NCI-H446 treated with DMSO at 0.1 percent for 48 hours (cell line): ENCODE data around the gene C15orf61.

Source experiments
- DNase-seq: peaks from one replicate; lab custom pipeline; 2025; lab: John Stamatoyannopoulos, UW

The C15orf61 gene

DNA sequence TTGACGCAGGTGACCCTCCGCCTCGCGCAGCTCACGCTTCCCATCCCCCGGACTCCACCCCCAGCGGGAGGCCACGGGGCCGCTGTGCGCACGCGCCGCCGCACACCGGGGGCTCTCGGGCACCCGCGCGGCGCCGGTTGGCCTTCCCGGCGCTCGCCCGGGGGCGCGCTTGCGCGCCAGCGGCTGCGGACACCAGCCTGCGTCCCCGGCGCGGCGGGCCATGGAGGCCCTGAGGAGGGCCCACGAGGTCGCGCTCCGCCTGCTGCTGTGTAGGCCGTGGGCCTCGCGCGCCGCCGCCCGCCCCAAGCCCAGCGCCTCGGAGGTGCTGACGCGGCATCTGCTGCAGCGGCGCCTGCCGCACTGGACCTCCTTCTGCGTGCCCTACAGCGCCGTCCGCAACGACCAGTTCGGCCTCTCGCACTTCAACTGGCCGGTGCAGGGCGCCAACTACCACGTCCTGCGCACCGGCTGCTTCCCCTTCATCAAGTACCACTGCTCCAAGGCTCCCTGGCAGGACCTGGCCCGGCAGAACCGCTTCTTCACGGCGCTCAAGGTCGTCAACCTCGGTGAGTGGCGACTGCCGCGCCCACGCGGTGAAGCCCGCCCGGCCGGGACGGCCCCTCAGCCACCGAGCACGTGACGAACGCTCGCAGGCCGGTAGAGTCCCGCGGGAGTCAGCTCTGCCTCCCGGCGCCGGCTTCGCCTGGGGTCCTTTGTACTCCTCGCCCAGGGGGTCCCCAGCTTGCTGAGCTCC, at the start of gene C15orf61:
Gene C15orf61 (plus strand): TSS at position 103 of the 754 bp plus-strand sequence. CDS start 118 bp downstream, at position 221.
- DNase-seq, result peak; percentile 29

DNA sequence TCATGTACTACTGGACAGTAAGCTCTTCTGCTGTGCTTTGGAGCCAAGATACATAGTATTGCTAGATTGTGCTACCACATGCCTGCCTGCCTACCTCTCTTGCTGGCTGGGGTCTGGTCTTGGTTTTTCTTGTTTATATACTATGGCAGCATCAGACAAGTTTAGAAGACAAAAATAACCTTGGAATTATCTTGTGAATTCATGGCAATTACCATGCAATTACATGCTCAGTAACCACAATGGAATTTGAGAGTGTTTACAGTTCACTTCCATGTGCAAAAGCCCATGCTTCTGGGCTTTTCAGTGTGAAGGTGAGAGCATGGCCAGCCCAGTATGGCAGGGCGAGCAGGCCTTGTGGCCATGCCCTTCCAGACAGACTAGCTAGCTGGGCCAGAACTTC, 48.0 kb upstream of the C15orf61 start:
- no peak for DNase-seq

DNA sequence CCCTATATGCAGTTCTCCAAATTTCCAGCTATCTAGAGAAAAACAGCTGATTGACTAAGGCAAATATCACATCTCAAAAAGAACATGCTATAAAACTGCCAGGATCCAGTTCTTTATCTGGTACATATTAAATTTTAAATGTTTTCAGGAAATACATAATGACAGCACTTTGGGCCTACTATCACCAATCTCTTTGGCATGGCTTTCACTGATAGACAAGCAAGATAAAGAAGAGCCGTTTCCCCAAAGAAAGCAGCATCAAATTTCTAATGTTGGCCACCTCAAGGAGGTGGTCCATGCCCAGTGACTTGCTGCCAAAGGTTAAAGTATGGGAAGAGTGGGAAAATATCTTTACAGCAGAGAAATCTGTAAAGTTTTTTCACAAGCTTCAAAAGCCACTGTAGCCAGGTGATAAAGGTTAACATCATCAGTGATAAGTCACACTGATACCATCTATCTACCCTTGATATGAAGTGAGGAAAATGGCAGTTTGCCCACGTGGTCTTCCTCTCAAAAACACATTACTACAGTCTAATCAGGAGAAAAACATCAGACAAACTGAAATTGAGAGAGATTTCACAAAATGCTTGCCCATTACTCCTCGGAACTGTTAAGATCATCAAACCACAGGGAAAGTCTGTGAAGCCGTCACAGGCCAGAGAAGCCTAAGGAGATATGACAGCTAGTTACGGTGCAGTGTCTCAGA, 46.4 kb upstream of the C15orf61 start:
- no peak for DNase-seq

DNA sequence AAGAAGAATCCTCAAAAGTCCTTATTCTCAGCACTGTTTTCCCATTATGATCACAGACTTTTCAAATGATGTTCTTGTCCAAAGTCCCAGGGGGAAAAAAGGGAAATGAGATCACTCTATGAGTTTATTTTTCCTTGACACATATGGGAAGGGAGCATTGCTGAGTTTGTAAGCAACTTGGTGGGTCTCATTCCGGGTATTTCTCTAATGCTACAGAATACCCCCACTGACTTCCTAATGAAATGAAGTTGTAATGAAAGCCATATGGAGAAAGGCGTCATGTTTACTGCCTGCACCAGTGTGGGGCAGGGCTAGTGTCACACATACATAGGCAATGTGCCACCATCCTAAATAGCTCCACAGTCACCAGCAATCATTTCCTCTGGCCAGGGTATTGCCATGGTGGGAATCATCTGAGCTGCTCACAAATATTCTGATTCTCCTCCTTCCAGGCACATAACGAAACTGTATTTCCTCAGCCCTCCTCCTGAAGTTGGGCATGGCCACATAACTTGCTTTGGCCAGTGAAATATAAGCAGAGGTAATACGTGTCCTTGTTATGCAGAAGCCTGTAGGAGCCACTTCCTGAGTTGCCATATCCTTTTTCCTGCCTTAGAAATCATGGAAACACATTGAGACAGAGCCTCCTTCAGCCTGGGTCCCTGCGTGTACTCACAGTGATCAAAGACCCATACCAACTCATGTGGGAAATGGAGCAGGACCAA, 41.0 kb upstream of the C15orf61 start:
- DNase-seq, result no peak

DNA sequence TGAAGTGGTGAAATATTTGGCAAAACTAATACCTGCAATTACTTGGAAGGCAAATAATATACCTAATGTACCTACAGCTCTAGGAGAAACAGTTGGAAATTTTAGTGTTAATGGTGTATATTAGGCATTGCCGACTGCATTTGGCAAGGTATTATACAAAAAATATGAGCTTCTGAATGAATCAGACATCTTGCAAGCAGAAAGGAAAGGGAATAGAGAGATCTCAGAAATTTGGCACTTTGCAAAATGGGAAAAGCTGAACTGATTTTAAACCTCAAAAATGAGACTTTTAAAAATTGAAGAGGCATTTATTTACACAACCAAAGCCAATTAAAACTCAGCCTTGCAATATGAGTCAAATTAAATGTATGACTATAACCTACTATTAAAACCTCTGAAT, 40.2 kb upstream of the C15orf61 start:
- DNase-seq, result no peak

DNA sequence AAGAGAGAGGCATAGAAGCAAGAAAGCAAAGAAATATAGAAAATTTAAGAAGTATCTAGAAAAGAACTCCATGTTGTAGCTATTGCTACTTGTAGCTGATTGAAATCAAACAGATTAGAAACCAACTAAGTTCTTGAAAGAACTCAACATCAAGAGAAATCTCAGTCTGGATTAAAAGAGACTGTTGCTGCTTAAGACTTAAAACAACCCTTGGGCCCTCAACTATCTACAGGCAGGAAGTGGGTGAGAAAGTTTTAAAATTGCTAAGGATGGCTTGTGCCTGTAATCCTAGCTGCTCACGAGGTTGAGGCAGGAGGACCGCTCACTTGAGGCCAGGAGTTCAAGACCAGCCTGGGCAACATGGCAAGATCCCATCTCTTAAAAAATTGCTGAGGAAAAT, 39.3 kb upstream of the C15orf61 start:
- no peak for DNase-seq

DNA sequence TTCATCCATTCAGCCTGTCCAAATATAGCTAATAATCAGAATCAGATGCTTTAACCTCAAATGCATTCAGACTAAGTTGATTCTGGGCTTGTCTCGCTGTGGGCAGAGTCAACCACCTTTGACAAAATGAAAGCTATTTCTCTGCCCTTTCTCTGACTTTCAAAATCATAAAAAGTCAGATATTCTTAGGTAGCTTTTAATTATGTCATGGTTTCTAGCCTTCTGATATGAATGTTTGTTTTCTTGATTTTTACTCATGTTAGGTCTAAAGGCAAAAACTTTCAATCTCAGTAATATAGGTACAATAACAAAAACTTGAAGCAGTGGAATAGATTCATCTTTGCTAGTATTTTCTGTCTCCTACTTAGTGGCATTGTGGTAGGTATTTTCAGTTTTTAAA, 25.3 kb upstream of the C15orf61 start:
- DNase-seq, result no peak

DNA sequence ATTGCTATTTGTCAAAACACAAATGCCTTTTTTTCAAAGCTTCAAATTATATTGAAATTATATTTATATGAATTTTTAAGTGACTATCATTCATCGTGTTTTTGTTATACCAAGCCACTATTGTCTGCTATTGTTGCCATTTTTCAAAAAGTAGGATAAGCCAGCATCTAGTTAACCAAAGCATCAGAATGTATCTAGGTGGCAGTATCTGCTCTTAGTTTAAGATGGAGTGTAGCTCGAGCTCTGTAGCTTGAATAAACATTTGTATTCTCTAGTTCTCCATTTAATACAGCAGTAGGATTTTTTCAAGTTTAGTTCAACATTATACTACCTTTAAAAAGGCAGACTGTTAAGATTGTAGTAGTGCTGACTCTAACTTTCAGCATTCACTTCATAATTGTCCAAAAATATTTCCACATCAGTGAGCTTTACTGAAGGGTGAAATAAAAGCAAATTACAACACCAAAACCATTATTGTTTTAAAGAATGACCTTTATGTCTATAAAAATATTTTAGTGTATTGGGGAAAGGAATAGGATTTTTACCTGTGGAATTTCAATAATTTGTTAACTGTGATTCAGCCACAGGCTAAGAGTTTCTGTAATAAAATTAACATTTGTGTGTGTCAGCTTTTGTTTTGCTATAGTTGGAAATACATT, 19.6 kb upstream of the C15orf61 start:
- DNase-seq, result peak; percentile 24

DNA sequence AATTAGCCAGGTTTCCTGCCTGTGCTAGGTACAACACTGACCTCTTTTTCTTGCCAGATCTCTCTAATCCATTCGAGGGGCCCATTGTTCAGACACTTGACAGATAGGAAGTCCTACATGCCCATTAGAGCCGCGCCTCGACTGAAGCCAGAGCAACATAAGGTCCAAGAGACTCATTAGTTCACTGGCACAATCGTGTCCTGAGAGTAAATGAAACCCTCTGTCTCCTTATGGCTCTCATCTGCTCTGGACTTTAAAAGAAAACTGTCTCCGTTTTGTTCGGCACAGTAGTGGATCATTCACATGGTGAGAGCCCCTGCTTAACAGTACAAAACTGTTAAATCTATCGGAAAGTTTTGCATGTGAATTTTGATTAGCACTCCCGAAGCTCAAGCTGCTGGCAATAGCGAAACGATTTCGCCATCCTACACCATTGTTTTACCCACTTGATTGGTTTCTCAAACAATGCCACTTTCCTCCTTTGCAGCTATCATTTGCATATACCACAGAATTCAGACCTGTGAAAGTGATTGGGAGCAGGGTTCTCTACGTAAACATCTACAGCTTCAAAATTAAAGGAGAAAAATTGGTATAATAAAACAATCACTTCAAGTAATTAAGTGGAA, 19.0 kb upstream of the C15orf61 start:
- peak; percentile 80 for DNase-seq

DNA sequence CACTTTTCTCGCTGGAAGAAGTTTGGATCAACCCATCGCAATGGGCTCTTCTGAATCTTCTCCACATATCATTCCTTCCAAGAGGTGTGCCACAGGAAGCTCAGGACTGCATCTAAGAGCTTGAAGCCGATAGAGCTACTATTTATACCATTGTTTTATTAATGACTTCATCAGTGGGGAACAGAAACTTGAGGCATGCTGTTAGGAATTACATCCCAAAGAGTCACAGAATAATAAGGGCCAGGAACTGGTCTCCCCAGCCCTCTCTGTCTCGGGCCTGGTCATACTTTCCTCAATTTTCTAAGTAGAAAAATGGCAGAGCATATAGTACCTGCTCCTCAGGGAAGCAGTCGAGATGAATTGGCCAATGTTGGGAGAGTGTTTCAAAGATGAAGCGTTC, 16.9 kb upstream of the C15orf61 start:
- DNase-seq, result no peak

DNA sequence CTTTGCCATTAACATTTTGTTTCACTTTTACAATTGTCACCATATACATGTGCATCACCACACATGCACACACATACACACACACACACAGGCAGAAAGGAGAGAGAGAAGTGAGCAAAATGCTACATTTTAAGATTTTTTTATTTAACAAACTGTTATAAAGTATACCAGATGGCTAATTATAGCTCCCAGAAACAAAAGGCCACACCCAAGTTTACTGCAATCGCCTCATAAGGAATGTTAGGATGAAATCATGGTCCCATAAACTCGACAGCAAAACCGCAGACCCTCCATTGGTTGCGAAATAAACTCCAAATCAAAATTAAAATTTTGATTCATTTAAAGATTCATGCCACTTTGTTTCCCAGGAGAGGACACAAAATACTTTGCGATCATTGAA, 16.1 kb upstream of the C15orf61 start:
- no peak for DNase-seq

DNA sequence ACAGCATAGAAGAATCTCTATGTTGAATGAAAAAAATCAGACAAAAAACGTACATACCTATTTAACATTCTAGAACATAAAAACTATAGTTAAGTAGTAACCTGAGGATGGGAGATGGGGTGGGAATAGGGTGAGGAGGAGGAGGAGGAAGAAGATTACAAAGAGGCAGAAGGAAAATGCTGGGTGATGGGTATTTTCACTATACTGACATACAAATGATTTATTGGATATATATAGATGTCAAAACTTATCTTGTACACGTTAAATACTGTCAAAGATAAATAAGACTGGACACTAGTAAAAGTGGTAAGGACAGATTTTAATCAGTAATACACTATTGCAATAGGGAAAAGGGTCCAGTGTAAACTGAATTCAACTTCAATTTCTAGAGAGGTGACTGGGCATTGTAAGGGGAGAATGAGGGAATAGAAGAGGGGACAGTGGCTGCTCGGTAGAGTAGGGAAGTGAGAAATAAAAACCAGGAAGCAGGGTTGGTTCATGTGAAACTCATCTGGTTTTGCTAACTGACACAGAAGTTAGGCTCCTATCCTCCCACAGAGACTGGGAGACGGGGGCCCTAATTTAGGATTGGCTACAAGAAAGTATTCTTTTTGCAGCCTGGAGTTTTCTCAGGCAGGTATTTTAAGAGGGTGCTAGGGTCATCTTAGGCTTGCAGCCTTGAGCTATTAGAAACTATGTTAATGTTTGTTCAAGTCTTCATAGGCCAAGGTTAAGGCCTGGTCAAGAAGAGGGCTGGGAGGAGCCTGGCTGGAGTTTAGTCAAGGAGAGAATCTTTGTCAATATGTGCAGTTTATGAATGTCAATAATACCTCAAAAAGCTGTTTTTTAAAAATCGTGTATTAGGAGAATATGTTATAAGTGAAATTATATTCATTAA, 15.0 kb upstream of the C15orf61 start:
- no peak for DNase-seq

DNA sequence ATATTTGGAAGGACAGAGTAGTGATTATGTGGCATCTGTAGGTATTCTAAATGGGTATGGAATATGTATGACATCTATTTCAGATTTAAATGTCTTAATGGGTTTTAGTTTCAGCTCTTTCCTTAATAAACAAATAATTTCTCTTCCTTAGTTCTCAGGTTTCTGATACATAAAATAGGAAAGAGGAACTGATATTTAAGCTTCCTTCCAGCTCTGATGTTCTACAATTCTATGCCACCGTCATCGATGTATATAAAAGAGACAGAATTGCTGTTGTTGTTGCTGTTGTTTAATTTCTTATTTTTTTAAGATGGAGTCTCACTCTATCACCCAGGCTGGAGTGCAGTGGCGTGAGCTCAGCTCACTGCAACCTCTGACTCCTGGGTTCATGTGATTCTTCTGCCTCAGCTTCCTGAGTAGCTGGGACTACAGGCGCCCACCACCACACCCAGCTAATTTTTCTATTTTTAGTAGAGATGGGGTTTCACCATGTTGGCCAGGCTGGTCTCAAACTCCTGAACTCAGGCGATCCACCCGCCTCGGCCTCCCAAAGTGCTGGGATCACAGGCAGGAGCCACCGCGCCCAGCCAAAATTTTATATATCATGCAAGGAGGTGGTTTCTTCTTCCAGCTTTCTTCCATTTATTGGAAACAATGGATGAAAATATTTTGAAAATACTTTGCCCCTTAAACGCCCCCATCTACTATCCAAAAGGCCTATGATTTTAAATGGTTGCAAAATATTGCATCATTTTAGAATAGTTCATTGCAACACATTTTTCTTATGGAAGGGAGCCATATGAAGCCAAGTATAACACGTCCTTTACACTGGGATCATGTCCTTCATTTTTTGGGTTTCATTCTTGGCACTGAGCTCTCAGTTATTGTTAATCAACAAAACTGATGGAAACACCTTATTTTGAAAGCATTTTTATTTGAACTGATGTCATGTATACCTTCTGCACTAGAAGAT, 13.9 kb upstream of the C15orf61 start:
- DNase-seq, result no peak

DNA sequence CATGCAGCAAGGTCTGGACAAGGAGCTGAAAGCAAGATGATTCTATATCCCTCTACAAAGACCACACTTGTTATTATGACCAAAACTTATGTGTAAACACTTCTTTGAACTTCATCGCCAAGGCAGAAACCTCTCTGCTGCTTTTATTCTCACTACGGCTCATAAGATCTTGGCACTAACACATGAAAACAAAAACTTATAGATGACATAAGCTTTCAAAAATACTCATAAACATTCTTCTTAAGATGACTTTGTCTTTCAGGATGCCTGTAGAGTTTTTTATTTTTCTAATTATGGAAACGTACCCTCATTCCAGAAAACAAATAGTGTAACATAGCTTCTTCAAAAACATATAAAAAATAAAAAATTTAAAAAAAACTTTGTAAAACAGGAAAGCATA, 12.5 kb upstream of the C15orf61 start:
- DNase-seq, result no peak

DNA sequence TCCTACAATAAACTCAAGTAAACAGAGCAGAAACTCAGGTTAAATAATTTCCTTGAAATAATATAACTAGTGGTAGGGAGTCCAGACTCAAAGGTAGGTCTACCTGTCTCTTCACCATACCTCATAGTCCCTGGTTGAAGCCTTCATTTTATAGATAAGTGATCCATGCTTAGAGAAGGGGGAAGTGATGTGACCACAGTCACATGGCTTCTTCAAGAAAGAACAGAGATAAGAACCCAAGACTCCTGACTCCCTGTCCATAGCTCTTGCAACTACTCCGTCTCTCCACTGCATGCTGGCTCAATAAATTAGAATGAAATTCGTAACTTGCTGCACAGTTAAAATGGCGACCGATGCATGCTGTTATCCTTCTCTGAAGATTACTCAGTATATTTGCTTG, 11.0 kb upstream of the C15orf61 start:
- DNase-seq, result no peak

DNA sequence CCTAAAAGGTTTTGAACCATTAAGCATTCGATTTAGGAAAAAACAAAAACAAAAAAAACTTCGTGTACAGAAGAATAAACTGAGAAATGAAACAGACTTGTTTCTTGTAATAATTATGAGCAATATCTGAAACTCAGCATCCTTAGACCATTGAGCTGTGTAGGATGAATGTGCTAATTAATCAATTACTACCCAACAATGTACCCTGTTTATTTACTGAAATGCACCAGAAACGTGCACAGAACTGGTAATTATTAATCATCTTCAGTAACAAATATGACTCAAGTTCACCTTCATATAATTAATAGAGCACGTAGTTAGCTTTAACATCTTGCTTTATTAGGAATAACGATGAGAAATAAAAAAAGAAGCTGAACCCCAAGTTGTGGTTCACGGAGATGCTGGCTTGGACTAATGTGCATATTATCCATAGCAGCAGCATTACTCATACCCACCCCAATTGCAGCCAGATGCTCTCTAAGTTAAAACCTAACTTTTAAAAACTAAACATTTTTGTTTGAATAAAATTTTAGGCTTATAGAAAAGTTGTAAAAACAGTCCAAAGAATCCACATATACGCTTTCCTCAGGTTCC, 10.2 kb upstream of the C15orf61 start:
- DNase-seq, result no peak

DNA sequence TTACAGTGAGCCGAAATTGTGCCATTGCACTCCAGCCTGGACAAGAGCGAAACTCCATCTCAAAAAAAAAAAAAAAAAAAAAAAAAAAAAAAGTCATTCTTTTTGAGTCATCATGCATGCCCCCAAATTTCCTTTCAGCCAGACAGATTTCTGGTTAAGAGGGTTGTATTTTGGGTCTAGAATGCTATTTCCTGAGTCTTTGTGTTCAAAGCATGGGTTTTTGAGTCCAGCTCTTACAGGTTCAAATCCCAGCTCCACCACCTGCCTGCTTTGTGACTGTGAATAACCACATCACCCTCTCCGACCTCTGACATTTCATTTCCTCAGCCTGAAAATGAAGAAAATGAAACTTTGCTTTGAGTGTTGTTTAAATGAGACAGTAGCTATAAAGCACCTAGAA, 9.3 kb upstream of the C15orf61 start:
- DNase-seq, result no peak

DNA sequence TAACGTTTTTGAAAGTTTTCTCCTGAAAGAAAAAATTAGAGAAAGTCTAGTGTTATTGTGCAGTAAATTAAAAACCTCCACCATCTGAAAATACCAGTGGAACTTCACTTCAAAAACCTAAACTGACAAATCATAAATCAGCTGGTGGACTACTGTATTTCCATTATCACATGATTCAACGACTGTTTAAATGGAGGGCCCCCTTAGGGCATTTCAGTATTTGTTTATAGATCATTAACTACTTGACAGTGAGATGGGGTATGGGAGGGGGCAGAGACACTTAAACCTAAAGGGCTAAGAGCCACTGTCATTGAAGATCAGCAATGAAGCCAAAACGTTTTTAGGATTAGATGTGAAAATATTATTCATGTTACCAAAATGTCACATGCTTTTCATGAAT, 8.8 kb upstream of the C15orf61 start:
- no peak for DNase-seq
